Measurements from ENCODE around the gene ERVFRD-1.

Gene ERVFRD-1

GRCh38 chr6:11140056-11140455, 28.5 kb upstream of the ERVFRD-1 start:
- Histone ChIP-seq H3K4ac (ENCODE audit: low read depth in 1 of 2, low read length in 2 of 2) (no peak overlapping the region), H4K8ac (ENCODE audit: low read length) (no peak overlapping the region), H2BK120ac (ENCODE audit: low read depth, low read length) (no peak overlapping the region), H3K14ac (ENCODE audit: low read length in 2 of 2) (no peak overlapping the region), H2AFZ (ENCODE audit: low read depth, low read length) (no peak overlapping the region), H3K4me2 (ENCODE audit: low read length, poor library complexity, severe bottlenecking) (no peak overlapping the region), H3K27ac (ENCODE audit: low read length, poor library complexity, severe bottlenecking) (no peak overlapping the region), H3K9me3 (ENCODE audit: control insufficient read depth, low read length) (no peaks in the 10 kb centered on the region), H2BK5ac (ENCODE audit: low read depth, low read length, poor library complexity, severe bottlenecking) (no peak overlapping the region), H3K4me3 (ENCODE audit: insufficient read depth in 1 of 2, low read depth in 1 of 2, low read length in 2 of 2) (no peak overlapping the region), H3K36me3 (ENCODE audit: control insufficient read depth in 1 of 2, insufficient read depth in 2 of 2, low read depth in 1 of 2, low read length in 2 of 2) (peaks cover 4 to 12% of the 10 kb centered on the region in 2 experiments), H4K91ac (ENCODE audit: low read length) (no peak overlapping the region), H3K23ac (ENCODE audit: low read length in 2 of 2) (no peak overlapping the region), H3K27me3 (ENCODE audit: control insufficient read depth in 1 of 2, insufficient read depth in 1 of 2, low read length in 2 of 2) (no peaks in the 10 kb centered on the region), H3K18ac (ENCODE audit: low read depth in 1 of 2, low read length in 2 of 2) (no peak overlapping the region), H2AK5ac (ENCODE audit: low read length, severe bottlenecking) (no peak overlapping the region), H3K9ac (ENCODE audit: low read length) (no peak overlapping the region), H3K4me1 (ENCODE audit: control insufficient read depth, insufficient read depth, low read depth, low read length) (peaks cover 2% of the 10 kb centered on the region), H2BK12ac (ENCODE audit: low read length in 2 of 2) (no peak overlapping the region), H2BK15ac (ENCODE audit: low read depth, poor library complexity, severe bottlenecking) (no peak overlapping the region), H3K79me1 (replicated peaks; ENCODE audit: low read length, poor library complexity, severe bottlenecking) (peaks cover 3% of the 10 kb centered on the region)
- 16% methylated on average over 3 of the region's 3 CpGs for WGBS
- peak; percentile 78 for DNase-seq

- no peak overlapping the region for H4K8ac ChIP-seq (ENCODE audit: low read length)
- H3K4me1 ChIP-seq (ENCODE audit: control insufficient read depth, insufficient read depth, low read depth, low read length): peaks cover 2% of the 10 kb centered on the region
- no peak overlapping the region for H2AFZ ChIP-seq (ENCODE audit: low read depth, low read length)
- no peaks in the 10 kb centered on the region for H3K27me3 ChIP-seq (ENCODE audit: control insufficient read depth in 1 of 2, insufficient read depth in 1 of 2, low read length in 2 of 2)
- 70% methylated on average over 3 of the region's 3 CpGs for WGBS
- peak; percentile 86 for DNase-seq
- H4K91ac ChIP-seq (ENCODE audit: low read length): no peak overlapping the region
- no peak overlapping the region for H3K4me2 ChIP-seq (ENCODE audit: low read length, poor library complexity, severe bottlenecking)
- H3K23ac ChIP-seq (ENCODE audit: low read length in 2 of 2): no peak overlapping the region
- no peak overlapping the region for H2AK5ac ChIP-seq (ENCODE audit: low read length, severe bottlenecking)
- H3K4me3 ChIP-seq (ENCODE audit: insufficient read depth in 1 of 2, low read depth in 1 of 2, low read length in 2 of 2): no peak overlapping the region
- no peak overlapping the region for H2BK15ac ChIP-seq (ENCODE audit: low read depth, poor library complexity, severe bottlenecking)
- H3K9ac ChIP-seq (ENCODE audit: low read length): no peak overlapping the region
- H3K36me3 ChIP-seq (ENCODE audit: control insufficient read depth in 1 of 2, insufficient read depth in 2 of 2, low read depth in 1 of 2, low read length in 2 of 2): peaks cover 4 to 17% of the 10 kb centered on the region in 2 experiments
- H3K14ac ChIP-seq (ENCODE audit: low read length in 2 of 2): no peak overlapping the region
- H3K4ac ChIP-seq (ENCODE audit: low read depth in 1 of 2, low read length in 2 of 2): no peak overlapping the region
- peaks cover 4% of the 10 kb centered on the region for H3K79me1 ChIP-seq (replicated peaks; ENCODE audit: low read length, poor library complexity, severe bottlenecking)
- no peak overlapping the region for H2BK5ac ChIP-seq (ENCODE audit: low read depth, low read length, poor library complexity, severe bottlenecking)
- no peaks in the 10 kb centered on the region for H3K9me3 ChIP-seq (ENCODE audit: control insufficient read depth, low read length)
- peak overlapping the region in 1 of 2 experiments; percentile 58 for H3K18ac ChIP-seq (ENCODE audit: low read depth in 1 of 2, low read length in 2 of 2)
- H3K27ac ChIP-seq (ENCODE audit: low read length, poor library complexity, severe bottlenecking): no peak overlapping the region
- H2BK12ac ChIP-seq (ENCODE audit: low read length in 2 of 2): peak overlapping the region in 1 of 2 experiments; percentile 21
- H2BK120ac ChIP-seq (ENCODE audit: low read depth, low read length): no peak overlapping the region
Measured at GRCh38 chr6:11139051-11139960, 27.8 kb upstream of the ERVFRD-1 start.

DNA sequence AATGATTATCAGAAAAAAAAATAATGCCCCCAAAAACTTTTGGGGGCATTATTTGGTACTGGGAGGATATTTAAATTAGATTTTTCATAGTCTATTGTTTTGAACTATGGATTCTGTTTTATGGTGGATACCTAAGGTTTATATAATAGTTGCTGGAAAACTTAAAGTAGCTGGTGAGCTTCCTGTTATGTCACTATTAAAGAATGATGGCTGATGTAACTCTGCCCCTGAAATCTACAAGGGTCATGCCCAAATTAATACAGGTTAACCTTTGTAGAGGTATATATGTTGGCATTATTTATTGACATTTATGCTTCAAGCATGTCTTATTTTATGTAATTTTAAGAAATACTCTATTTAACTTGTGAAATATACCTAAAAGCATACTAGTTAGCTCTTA, 25.3 kb upstream of the ERVFRD-1 start:
- Histone ChIP-seq H3K4me2 (ENCODE audit: low read length, poor library complexity, severe bottlenecking) (no peak overlapping the region), H3K79me1 (replicated peaks; ENCODE audit: low read length, poor library complexity, severe bottlenecking) (peaks cover 7% of the 10 kb centered on the region), H3K27ac (ENCODE audit: low read length, poor library complexity, severe bottlenecking) (no peak overlapping the region), H3K4me1 (ENCODE audit: control insufficient read depth, insufficient read depth, low read depth, low read length) (no peaks in the 10 kb centered on the region), H3K9me3 (ENCODE audit: control insufficient read depth, low read length) (no peaks in the 10 kb centered on the region), H3K18ac (ENCODE audit: low read depth in 1 of 2, low read length in 2 of 2) (no peak overlapping the region), H2AFZ (ENCODE audit: low read depth, low read length) (no peak overlapping the region), H2BK120ac (ENCODE audit: low read depth, low read length) (no peak overlapping the region), H2AK5ac (ENCODE audit: low read length, severe bottlenecking) (no peak overlapping the region), H3K4me3 (ENCODE audit: insufficient read depth in 1 of 2, low read depth in 1 of 2, low read length in 2 of 2) (no peak overlapping the region), H2BK5ac (ENCODE audit: low read depth, low read length, poor library complexity, severe bottlenecking) (no peak overlapping the region), H3K36me3 (ENCODE audit: control insufficient read depth in 1 of 2, insufficient read depth in 2 of 2, low read depth in 1 of 2, low read length in 2 of 2) (peaks cover 4 to 17% of the 10 kb centered on the region in 2 experiments), H3K14ac (ENCODE audit: low read length in 2 of 2) (no peak overlapping the region), H3K27me3 (ENCODE audit: control insufficient read depth in 1 of 2, insufficient read depth in 1 of 2, low read length in 2 of 2) (no peaks in the 10 kb centered on the region), H3K4ac (ENCODE audit: low read depth in 1 of 2, low read length in 2 of 2) (no peak overlapping the region), H2BK15ac (ENCODE audit: low read depth, poor library complexity, severe bottlenecking) (no peak overlapping the region), H2BK12ac (ENCODE audit: low read length in 2 of 2) (no peak overlapping the region), H4K91ac (ENCODE audit: low read length) (no peak overlapping the region), H4K8ac (ENCODE audit: low read length) (no peak overlapping the region), H3K23ac (ENCODE audit: low read length in 2 of 2) (no peak overlapping the region), H3K9ac (ENCODE audit: low read length) (no peak overlapping the region)
- DNase-seq: no peak

GRCh38 chr6:11133281-11133680, 21.8 kb upstream of the ERVFRD-1 start:
- H4K91ac ChIP-seq (ENCODE audit: low read length): no peak overlapping the region
- H2BK12ac ChIP-seq (ENCODE audit: low read length in 2 of 2): no peak overlapping the region
- H3K9ac ChIP-seq (ENCODE audit: low read length): no peak overlapping the region
- H3K9me3 ChIP-seq (ENCODE audit: control insufficient read depth, low read length): no peaks in the 10 kb centered on the region
- no peaks in the 10 kb centered on the region for H3K4me1 ChIP-seq (ENCODE audit: control insufficient read depth, insufficient read depth, low read depth, low read length)
- no peak overlapping the region for H3K18ac ChIP-seq (ENCODE audit: low read depth in 1 of 2, low read length in 2 of 2)
- no peaks in the 10 kb centered on the region for H3K27me3 ChIP-seq (ENCODE audit: control insufficient read depth in 1 of 2, insufficient read depth in 1 of 2, low read length in 2 of 2)
- H2BK15ac ChIP-seq (ENCODE audit: low read depth, poor library complexity, severe bottlenecking): no peak overlapping the region
- no peak overlapping the region for H3K27ac ChIP-seq (ENCODE audit: low read length, poor library complexity, severe bottlenecking)
- no peak for DNase-seq
- H3K79me1 ChIP-seq (replicated peaks; ENCODE audit: low read length, poor library complexity, severe bottlenecking): peaks cover 17% of the 10 kb centered on the region
- no peak overlapping the region for H2BK120ac ChIP-seq (ENCODE audit: low read depth, low read length)
- H2AK5ac ChIP-seq (ENCODE audit: low read length, severe bottlenecking): no peak overlapping the region
- no peak overlapping the region for H3K14ac ChIP-seq (ENCODE audit: low read length in 2 of 2)
- no peak overlapping the region for H2BK5ac ChIP-seq (ENCODE audit: low read depth, low read length, poor library complexity, severe bottlenecking)
- H3K4me2 ChIP-seq (ENCODE audit: low read length, poor library complexity, severe bottlenecking): no peak overlapping the region
- H3K36me3 ChIP-seq (ENCODE audit: control insufficient read depth in 1 of 2, insufficient read depth in 2 of 2, low read depth in 1 of 2, low read length in 2 of 2): peaks cover 4 to 17% of the 10 kb centered on the region in 2 experiments
- H3K23ac ChIP-seq (ENCODE audit: low read length in 2 of 2): no peak overlapping the region
- 100% methylated on average over 2 of the region's 5 CpGs for WGBS
- H4K8ac ChIP-seq (ENCODE audit: low read length): no peak overlapping the region
- no peak overlapping the region for H2AFZ ChIP-seq (ENCODE audit: low read depth, low read length)
- no peak overlapping the region for H3K4ac ChIP-seq (ENCODE audit: low read depth in 1 of 2, low read length in 2 of 2)
- H3K4me3 ChIP-seq (ENCODE audit: insufficient read depth in 1 of 2, low read depth in 1 of 2, low read length in 2 of 2): no peak overlapping the region

Measured in mesenchymal stem cell (in vitro differentiated cells and primary cell).